OCI-LY1 (cell line): ENCODE measurements around the gene GPR68.
"Not testable (repeated sequence)": the region's sequence is repeated elsewhere in the genome, so short reads cannot be mapped to it uniquely, and the experiment has no call there.

Experiments
- H2AFZ ChIP-seq: fragments of 200-600 bp; sonication (generic), shearing (Covaris generic); 2 replicates; pipeline ENCODE4 v1.6.0; 2014; ENCODE audit warnings: antibody characterized with exemption, mild to moderate bottlenecking, low read length
- H3F3A ChIP-seq: fragments of 200-600 bp; sonication (generic), shearing (Covaris generic); 2 replicates; pipeline ENCODE4 v1.6.0; 2014; ENCODE audit warnings: mild to moderate bottlenecking, antibody characterized with exemption, low read length, moderate library complexity; ENCODE audit not compliant: insufficient read depth
- H3K27ac ChIP-seq: fragments of 200-600 bp; sonication (generic); 2 replicates; pipeline ENCODE4 v1.5.1; 2014; ENCODE audit warnings: low read length, mixed run types, mild to moderate bottlenecking, low read depth; ENCODE audit not compliant: poor library complexity, severe bottlenecking
- H3K27me3 ChIP-seq: fragments of 200-600 bp; sonication (generic); 2 replicates; pipeline ENCODE4 v1.6.0; 2014; ENCODE audit warnings: antibody characterized with exemption, mild to moderate bottlenecking, low read length, moderate library complexity; ENCODE audit not compliant: insufficient read depth
- H3K36me3 ChIP-seq: fragments of 200-600 bp; sonication (generic); 2 replicates; pipeline ENCODE4 v1.6.1; 2014; ENCODE audit warnings: mild to moderate bottlenecking, antibody characterized with exemption, low read length, moderate library complexity, mixed read lengths; ENCODE audit not compliant: insufficient read depth
- H3K4me1 ChIP-seq: fragments of 200-600 bp; sonication (generic); 2 replicates; pipeline ENCODE4 v1.5.1; 2014; ENCODE audit warnings: mild to moderate bottlenecking, low read length, moderate library complexity; ENCODE audit not compliant: insufficient read depth, severe bottlenecking
- H3K4me2 ChIP-seq: fragments of 200-600 bp; sonication (generic), shearing (Covaris generic); 2 replicates; pipeline ENCODE4 v1.6.1; 2014; ENCODE audit warnings: low read length
- H3K4me3 ChIP-seq: fragments of 200-600 bp; sonication (generic); 2 replicates; pipeline ENCODE4 v1.5.1; 2014; ENCODE audit warnings: low read length, low read depth, mild to moderate bottlenecking, mixed read lengths; ENCODE audit not compliant: poor library complexity, severe bottlenecking
- H3K79me2 ChIP-seq: fragments of 200-600 bp; shearing (Covaris generic); 2 replicates; pipeline ENCODE4 v1.6.1; 2016; ENCODE audit warnings: mixed run types, low read length, mixed read lengths; ENCODE audit not compliant: insufficient read depth
- H3K9ac ChIP-seq: fragments of 200-600 bp; sonication (generic), shearing (Covaris generic); 2 replicates; pipeline ENCODE4 v1.6.1; 2014; ENCODE audit warnings: mild to moderate bottlenecking, low read length, mixed read lengths
- H3K9me2 ChIP-seq: fragments of 200-600 bp; sonication (generic), shearing (Covaris generic); 2 replicates; pipeline ENCODE4 v1.6.1; 2014; ENCODE audit warnings: low read depth, mild to moderate bottlenecking, low read length, mixed read lengths
- H3K9me3 ChIP-seq: fragments of 200-600 bp; shearing (Covaris generic); 2 replicates; pipeline ENCODE4 v1.6.1; 2014; ENCODE audit warnings: low read length, mixed read lengths
- H4K20me1 ChIP-seq: fragments of 200-600 bp; sonication (generic), shearing (Covaris generic); 2 replicates; pipeline ENCODE4 v1.6.0; 2016; ENCODE audit warnings: mild to moderate bottlenecking, low read length; ENCODE audit not compliant: insufficient read depth
- EZH2 ChIP-seq: fragments of 200-600 bp; sonication (generic), shearing (Covaris generic); IDR thresholded peaks from 2 replicates; pipeline ENCODE4 v1.8.0; 2017; ENCODE audit warnings: borderline replicate concordance, mixed run types, mild to moderate bottlenecking, antibody characterized with exemption, low read length, moderate library complexity, mixed read lengths
- TF ChIP-seq, protein P1 (sequence below): fragments of 200-600 bp; sonication (generic), shearing (Covaris generic); IDR thresholded peaks from 2 replicates; pipeline ENCODE4 v1.5.1; 2017; ENCODE audit warnings: mild to moderate bottlenecking, antibody characterized with exemption, low read length, moderate library complexity, mixed read lengths

The GPR68 gene

DNA sequence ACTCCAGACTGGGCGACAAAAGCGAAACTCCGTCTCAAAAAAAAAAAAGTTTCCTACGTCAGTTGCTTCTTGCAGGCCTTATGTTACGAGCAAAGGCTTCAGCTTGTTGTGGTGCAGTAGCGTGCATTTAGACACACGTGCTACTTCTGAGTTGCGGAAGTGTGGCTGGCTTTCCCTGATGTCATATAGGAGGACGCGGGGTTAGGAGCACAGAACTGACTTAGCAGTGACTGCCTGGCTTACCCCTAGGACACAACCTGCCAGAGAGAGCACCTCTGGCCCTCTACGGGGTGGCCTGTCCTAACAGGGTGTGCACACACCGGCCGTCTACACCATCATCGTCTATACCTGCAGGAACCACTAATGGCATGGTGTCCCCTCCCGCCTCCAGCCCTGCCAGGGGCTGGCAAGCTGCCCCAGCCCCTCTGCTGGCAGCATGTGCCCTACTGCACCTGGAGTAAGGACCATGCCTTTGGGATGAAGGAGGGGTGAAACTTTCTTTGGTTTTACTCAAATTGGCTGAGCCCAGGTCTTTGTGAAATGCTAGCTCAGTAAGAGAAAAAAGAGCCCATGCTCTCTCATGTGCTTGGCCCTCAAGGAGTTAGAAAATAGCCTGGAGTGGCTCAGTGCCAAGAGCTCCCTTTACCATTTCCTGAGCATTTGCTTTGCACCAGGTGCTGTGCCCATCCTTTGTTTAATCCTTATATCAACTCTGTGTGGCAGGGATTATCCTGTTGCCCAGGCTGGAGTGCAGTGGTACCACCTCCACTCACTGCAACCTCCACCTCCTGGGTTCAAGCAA lies 1.7 kb upstream of the GPR68 start:
- TF ChIP-seq EZH2, result no peak
- no peaks in the 10 kb centered on the region for H3K9me2 ChIP-seq
- no peak overlapping the region for H3K9ac ChIP-seq
- H3F3A ChIP-seq, result peaks cover 4% of the 10 kb centered on the region; the same call in 1 of the 2 replicates
- no peaks in the 10 kb centered on the region for H3K36me3 ChIP-seq
- H2AFZ ChIP-seq, result no peak overlapping the region
- no peak overlapping the region for H3K4me2 ChIP-seq
- H3K27ac ChIP-seq, result peak overlapping the region; percentile 71
- no peaks in the 10 kb centered on the region for H3K9me3 ChIP-seq
- H4K20me1 ChIP-seq, result no peaks in the 10 kb centered on the region
- H3K27me3 ChIP-seq, result no peaks in the 10 kb centered on the region
- no peak overlapping the region for H3K4me3 ChIP-seq
- H3K4me1 ChIP-seq, result peaks cover 80% of the 10 kb centered on the region
- H3K79me2 ChIP-seq, result no peaks in the 10 kb centered on the region

DNA sequence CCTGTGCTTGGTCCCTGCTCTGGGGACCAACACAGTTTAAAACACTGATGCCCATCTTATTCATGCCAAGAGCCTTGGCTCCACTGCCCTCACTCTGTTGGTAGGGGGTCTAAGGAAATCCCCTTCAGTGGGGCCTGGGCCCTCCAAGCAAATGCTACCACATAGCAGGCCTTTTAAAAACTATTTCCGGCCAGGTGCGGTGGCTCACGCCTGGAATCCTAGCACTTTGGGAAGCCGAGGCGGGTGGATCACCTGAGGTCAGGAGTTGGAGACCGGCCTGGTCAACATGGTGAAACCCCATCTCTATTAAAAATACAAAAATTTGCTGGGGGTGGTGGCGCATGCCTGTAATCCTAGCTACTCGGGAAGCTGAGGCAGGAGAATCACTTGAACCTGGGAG lies 1.1 kb upstream of the GPR68 start:
- Histone ChIP-seq H3K4me1 (peaks cover 74% of the 10 kb centered on the region), H3K27ac (peak overlapping the region; percentile 71)
- not testable (repeated sequence) for H3K4me2 ChIP-seq

DNA sequence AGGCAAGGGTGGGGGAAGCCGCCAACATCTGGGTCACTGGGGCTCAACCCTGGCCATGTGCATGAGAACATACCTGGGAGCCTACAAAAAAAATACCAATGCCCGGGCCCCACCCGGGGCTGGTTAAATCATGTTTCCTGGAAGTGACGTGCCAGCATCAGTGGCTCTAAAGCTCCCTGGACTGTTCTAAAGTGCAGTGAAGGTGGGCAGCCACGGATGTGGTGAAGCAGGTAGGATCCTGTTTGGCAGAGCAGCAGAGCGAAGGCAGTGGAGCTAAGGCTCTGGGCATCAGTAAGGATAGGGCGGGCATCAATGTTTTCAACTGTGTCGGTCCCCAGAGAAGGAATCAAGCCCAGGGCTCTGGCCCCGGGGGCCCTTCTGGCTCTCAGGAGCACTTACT lies 525 bp upstream of the GPR68 start:
- no peaks in the 10 kb centered on the region for H3K36me3 ChIP-seq
- H3K27ac ChIP-seq, result peak overlapping the region; percentile 71
- H3K4me3 ChIP-seq, result no peak overlapping the region
- TF ChIP-seq, protein P1, sequence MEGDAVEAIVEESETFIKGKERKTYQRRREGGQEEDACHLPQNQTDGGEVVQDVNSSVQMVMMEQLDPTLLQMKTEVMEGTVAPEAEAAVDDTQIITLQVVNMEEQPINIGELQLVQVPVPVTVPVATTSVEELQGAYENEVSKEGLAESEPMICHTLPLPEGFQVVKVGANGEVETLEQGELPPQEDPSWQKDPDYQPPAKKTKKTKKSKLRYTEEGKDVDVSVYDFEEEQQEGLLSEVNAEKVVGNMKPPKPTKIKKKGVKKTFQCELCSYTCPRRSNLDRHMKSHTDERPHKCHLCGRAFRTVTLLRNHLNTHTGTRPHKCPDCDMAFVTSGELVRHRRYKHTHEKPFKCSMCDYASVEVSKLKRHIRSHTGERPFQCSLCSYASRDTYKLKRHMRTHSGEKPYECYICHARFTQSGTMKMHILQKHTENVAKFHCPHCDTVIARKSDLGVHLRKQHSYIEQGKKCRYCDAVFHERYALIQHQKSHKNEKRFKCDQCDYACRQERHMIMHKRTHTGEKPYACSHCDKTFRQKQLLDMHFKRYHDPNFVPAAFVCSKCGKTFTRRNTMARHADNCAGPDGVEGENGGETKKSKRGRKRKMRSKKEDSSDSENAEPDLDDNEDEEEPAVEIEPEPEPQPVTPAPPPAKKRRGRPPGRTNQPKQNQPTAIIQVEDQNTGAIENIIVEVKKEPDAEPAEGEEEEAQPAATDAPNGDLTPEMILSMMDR, result no peak
- TF ChIP-seq EZH2, result no peak
- H2AFZ ChIP-seq, result no peak overlapping the region
- peaks cover 68% of the 10 kb centered on the region for H3K4me1 ChIP-seq
- no peaks in the 10 kb centered on the region for H3K9me2 ChIP-seq
- peak overlapping the region; percentile 58; the same call in 1 of the 2 replicates for H3K4me2 ChIP-seq
- no peaks in the 10 kb centered on the region for H3K9me3 ChIP-seq
- H3K9ac ChIP-seq, result no peak overlapping the region; the same call in 1 of the 2 replicates
- no peaks in the 10 kb centered on the region for H3K79me2 ChIP-seq
- no peaks in the 10 kb centered on the region for H3F3A ChIP-seq
- no peaks in the 10 kb centered on the region for H3K27me3 ChIP-seq
- no peaks in the 10 kb centered on the region for H4K20me1 ChIP-seq

More for the DNA sequence above, 1.1 kb upstream of the GPR68 start:
- H3K27me3 ChIP-seq, H2AFZ ChIP-seq, H3K9me3 ChIP-seq, H4K20me1 ChIP-seq, H3K9me2 ChIP-seq, H3K79me2 ChIP-seq, H3K9ac ChIP-seq, H3K4me3 ChIP-seq, H3F3A ChIP-seq, H3K36me3 ChIP-seq: not testable (repeated sequence)

DNA sequence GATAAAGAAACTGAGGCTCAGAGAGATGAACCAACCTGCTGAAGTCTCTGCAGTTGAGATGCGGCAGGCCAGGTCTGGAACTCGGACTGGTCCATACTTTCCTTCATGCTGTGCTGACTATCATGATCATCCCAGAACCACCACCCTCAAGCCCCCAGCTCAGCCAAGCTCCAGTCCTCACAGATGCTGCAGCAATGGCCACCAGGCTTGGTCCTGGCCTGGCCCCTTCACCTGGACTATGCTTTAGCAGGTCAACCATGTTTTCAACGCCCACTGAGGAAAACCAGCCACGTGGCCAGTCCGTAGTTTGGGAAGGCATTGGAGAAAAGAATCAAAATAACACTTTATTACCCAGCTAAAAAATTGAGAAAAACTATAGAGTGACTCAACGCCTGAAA lies 1.4 kb downstream of the GPR68 start:
- Histone ChIP-seq H3K36me3 (no peaks in the 10 kb centered on the region), H3K27me3 (no peaks in the 10 kb centered on the region), H3K79me2 (no peaks in the 10 kb centered on the region), H3K9me3 (no peaks in the 10 kb centered on the region), H3K4me3 (peak overlapping the region; percentile 14), H3K4me1 (peaks cover 53% of the 10 kb centered on the region), H3K9ac (peak overlapping the region; percentile 51; the same call in 1 of the 2 replicates), H3K9me2 (no peaks in the 10 kb centered on the region), H2AFZ (no peak overlapping the region), H3K27ac (peak overlapping the region; percentile 71), H4K20me1 (no peaks in the 10 kb centered on the region), H3K4me2 (peak overlapping the region; percentile 58), H3F3A (no peaks in the 10 kb centered on the region)
- TF ChIP-seq EZH2, result no peak
- TF ChIP-seq, protein P1, result no peak
